Measurements from ENCODE around the gene CCDC73. TPM values are rescaled to one million over a fixed set of nuclear protein-coding genes. Genes with fewer than 3 reads are reported as not detected.

CCDC73 gene
- total and polyA plus RNA-seq, 3 experiments from 2014 or later = not detected

DNA sequence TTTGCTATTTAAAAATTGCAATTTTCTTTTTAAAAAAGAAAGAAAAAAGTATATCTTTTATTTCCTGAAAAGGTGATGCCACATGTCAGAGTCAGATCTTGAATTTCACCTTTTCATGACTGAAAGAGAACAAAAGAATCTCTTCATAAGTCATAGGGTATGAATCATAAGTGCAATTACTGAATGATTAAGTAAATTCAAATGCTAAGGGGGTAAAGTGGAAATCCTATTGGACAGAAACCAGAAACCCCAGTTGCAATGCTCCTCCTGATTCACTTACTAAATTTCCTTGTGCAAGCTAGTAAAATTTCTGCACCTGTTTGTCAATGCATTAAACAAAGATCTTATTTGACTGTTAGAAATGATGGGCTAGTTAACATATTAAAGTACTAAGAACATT is 27.1 kb upstream of the CCDC73 start:
- H3K4me3 ChIP-seq (ENCODE audit: low read length) = no peak overlapping the region
- Mint-ChIP-seq H3K27ac (no peak overlapping the region), H3K27me3 (peaks cover 2 to 3% of the 10 kb centered on the region in 2 donors), H3K9me3 (peaks cover 0 to 4% (median 0%) of the 10 kb centered on the region in 5 donors), H3K4me3 (no peak overlapping the region), H3K4me1 (peaks cover 0 to 4% (median 3%) of the 10 kb centered on the region in 3 donors), H3K36me3 (peaks cover 0 to 9% (median 0%) of the 10 kb centered on the region in 3 donors)
- H3K9me3 ChIP-seq (ENCODE audit: low read length) = no peaks in the 10 kb centered on the region
- H3K4me1 ChIP-seq (ENCODE audit: insufficient read depth, low read length) = no peaks in the 10 kb centered on the region
- no peak for DNase-seq
- H3K27ac ChIP-seq (ENCODE audit: low read depth, low read length) = no peak overlapping the region
- ChIA-PET CTCF (no interaction called here), POLR2A (no interaction called here)
- H3K27me3 ChIP-seq (ENCODE audit: insufficient read depth, low read length, poor library complexity, severe bottlenecking) = no peaks in the 10 kb centered on the region
- no peaks in the 10 kb centered on the region for H3K36me3 ChIP-seq (ENCODE audit: insufficient read depth, low read length)

GRCh38 chr11:32820497-32820896 is 26.0 kb upstream of the CCDC73 start:
- DNase-seq = no peak
- Mint-ChIP-seq H3K4me1 (peaks cover 0 to 4% (median 3%) of the 10 kb centered on the region in 3 donors), H3K27ac (no peak overlapping the region), H3K27me3 (peaks cover 2 to 3% of the 10 kb centered on the region in 2 donors), H3K4me3 (no peak overlapping the region), H3K9me3 (peaks cover 0 to 4% (median 0%) of the 10 kb centered on the region in 5 donors), H3K36me3 (peaks cover 0 to 9% (median 0%) of the 10 kb centered on the region in 3 donors)
- ChIA-PET CTCF (no interaction called here), POLR2A (no interaction called here)
- Histone ChIP-seq H3K9me3 (ENCODE audit: low read length) (no peaks in the 10 kb centered on the region), H3K36me3 (ENCODE audit: insufficient read depth, low read length) (no peaks in the 10 kb centered on the region), H3K4me3 (ENCODE audit: low read length) (no peak overlapping the region), H3K27ac (ENCODE audit: low read depth, low read length) (no peak overlapping the region), H3K4me1 (ENCODE audit: insufficient read depth, low read length) (no peaks in the 10 kb centered on the region), H3K27me3 (ENCODE audit: insufficient read depth, low read length, poor library complexity, severe bottlenecking) (no peaks in the 10 kb centered on the region)

DNA sequence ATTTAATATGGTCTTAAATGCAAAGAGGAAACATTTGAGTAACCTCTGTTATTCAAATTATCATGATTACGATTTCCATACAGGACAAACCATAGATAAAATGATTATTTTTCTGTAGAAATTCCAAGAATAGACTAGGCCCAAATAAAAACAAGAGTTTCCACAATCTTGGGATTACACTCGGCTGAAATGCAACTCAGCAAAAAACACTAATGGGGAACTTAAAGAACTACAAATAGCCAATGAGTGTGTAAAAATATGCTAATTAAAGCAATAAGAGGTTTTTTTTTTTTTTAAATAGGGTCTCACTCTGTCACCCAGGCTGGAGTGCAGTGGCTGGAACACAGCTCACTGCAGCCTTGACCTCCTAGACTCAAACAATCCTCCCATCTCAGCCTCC is 24.7 kb upstream of the CCDC73 start:
- ChIA-PET CTCF (no interaction called here), POLR2A (no interaction called here)
- Histone ChIP-seq H3K27ac (ENCODE audit: low read depth, low read length) (no peak overlapping the region), H3K9me3 (ENCODE audit: low read length) (no peaks in the 10 kb centered on the region), H3K36me3 (ENCODE audit: insufficient read depth, low read length) (no peaks in the 10 kb centered on the region), H3K4me3 (ENCODE audit: low read length) (no peak overlapping the region), H3K27me3 (ENCODE audit: insufficient read depth, low read length, poor library complexity, severe bottlenecking) (no peaks in the 10 kb centered on the region), H3K4me1 (ENCODE audit: insufficient read depth, low read length) (no peaks in the 10 kb centered on the region)
- DNase-seq = no peak
- peaks cover 0 to 4% (median 0%) of the 10 kb centered on the region in 5 donors for H3K9me3 Mint-ChIP-seq
- H3K36me3 Mint-ChIP-seq = peaks cover 0 to 9% (median 0%) of the 10 kb centered on the region in 3 donors
- H3K4me3 Mint-ChIP-seq = no peak overlapping the region
- H3K4me1 Mint-ChIP-seq = peaks cover 0 to 4% (median 3%) of the 10 kb centered on the region in 3 donors
- no peak overlapping the region for H3K27ac Mint-ChIP-seq
- peaks cover 2 to 3% of the 10 kb centered on the region in 2 donors for H3K27me3 Mint-ChIP-seq

- Histone ChIP-seq H3K9me3 (ENCODE audit: low read length) (no peaks in the 10 kb centered on the region), H3K27ac (ENCODE audit: low read depth, low read length) (no peak overlapping the region), H3K27me3 (ENCODE audit: insufficient read depth, low read length, poor library complexity, severe bottlenecking) (no peaks in the 10 kb centered on the region), H3K36me3 (ENCODE audit: insufficient read depth, low read length) (no peaks in the 10 kb centered on the region), H3K4me1 (ENCODE audit: insufficient read depth, low read length) (no peaks in the 10 kb centered on the region), H3K4me3 (ENCODE audit: low read length) (no peak overlapping the region)
- Mint-ChIP-seq H3K9me3 (no peaks in the 10 kb centered on the region), H3K4me3 (no peak overlapping the region), H3K27me3 (peaks cover 0 to 3% of the 10 kb centered on the region in 2 donors), H3K27ac (no peak overlapping the region), H3K36me3 (peaks cover 0 to 5% (median 0%) of the 10 kb centered on the region in 3 donors), H3K4me1 (peaks cover 0 to 4% (median 3%) of the 10 kb centered on the region in 3 donors)
- ChIA-PET CTCF (no interaction called here), POLR2A (no interaction called here)
- no peak for DNase-seq
Observed at GRCh38 chr11:32817852-32818183, 23.4 kb upstream of the CCDC73 start.

GRCh38 chr11:32817181-32817851 is 22.9 kb upstream of the CCDC73 start:
- Histone ChIP-seq H3K9me3 (ENCODE audit: low read length) (no peaks in the 10 kb centered on the region), H3K4me1 (ENCODE audit: insufficient read depth, low read length) (no peaks in the 10 kb centered on the region), H3K36me3 (ENCODE audit: insufficient read depth, low read length) (no peaks in the 10 kb centered on the region), H3K4me3 (ENCODE audit: low read length) (no peak overlapping the region), H3K27ac (ENCODE audit: low read depth, low read length) (no peak overlapping the region), H3K27me3 (ENCODE audit: insufficient read depth, low read length, poor library complexity, severe bottlenecking) (no peaks in the 10 kb centered on the region)
- Mint-ChIP-seq H3K9me3 (no peaks in the 10 kb centered on the region), H3K27me3 (peaks cover 0 to 3% of the 10 kb centered on the region in 2 donors), H3K27ac (no peak overlapping the region), H3K36me3 (no peaks in the 10 kb centered on the region), H3K4me3 (no peak overlapping the region), H3K4me1 (peaks cover 0 to 4% (median 3%) of the 10 kb centered on the region in 3 donors)
- CTCF ChIA-PET = no interaction called here
- no peak for DNase-seq
- POLR2A ChIA-PET = no interaction called here

DNA sequence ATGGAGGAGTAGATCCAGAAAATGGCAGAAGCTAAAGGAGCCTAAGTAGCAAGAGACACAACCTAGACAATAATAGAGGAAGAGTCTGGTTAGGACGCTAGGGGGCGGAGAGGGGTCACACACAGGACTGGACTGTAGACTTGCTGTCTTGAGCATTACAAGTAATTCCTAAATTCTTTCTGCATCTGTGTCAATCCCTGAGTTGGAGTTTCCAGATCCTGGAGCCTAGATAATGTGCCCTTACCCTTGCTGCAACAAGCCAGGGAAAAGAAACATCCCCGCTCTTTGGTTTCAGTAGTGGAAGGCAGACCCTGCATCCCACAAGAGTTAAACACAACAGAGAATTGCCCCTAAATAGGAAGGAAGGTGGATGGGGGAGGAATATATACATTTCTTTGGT is 14.9 kb upstream of the CCDC73 start:
- Histone ChIP-seq H3K27me3 (ENCODE audit: insufficient read depth, low read length, poor library complexity, severe bottlenecking) (no peaks in the 10 kb centered on the region), H3K36me3 (ENCODE audit: insufficient read depth, low read length) (no peaks in the 10 kb centered on the region), H3K27ac (ENCODE audit: low read depth, low read length) (no peak overlapping the region), H3K9me3 (ENCODE audit: low read length) (no peaks in the 10 kb centered on the region), H3K4me3 (ENCODE audit: low read length) (no peak overlapping the region), H3K4me1 (ENCODE audit: insufficient read depth, low read length) (no peaks in the 10 kb centered on the region)
- CTCF ChIA-PET = no interaction called here
- no peaks in the 10 kb centered on the region for H3K4me1 Mint-ChIP-seq
- H3K4me3 Mint-ChIP-seq = no peak overlapping the region
- H3K27me3 Mint-ChIP-seq = no peaks in the 10 kb centered on the region
- POLR2A ChIA-PET = no interaction called here
- peak in 2 of 5 donors; percentile 5 to 15 for DNase-seq
- no peak overlapping the region for H3K27ac Mint-ChIP-seq
- H3K36me3 Mint-ChIP-seq = no peaks in the 10 kb centered on the region
- no peaks in the 10 kb centered on the region for H3K9me3 Mint-ChIP-seq

DNA sequence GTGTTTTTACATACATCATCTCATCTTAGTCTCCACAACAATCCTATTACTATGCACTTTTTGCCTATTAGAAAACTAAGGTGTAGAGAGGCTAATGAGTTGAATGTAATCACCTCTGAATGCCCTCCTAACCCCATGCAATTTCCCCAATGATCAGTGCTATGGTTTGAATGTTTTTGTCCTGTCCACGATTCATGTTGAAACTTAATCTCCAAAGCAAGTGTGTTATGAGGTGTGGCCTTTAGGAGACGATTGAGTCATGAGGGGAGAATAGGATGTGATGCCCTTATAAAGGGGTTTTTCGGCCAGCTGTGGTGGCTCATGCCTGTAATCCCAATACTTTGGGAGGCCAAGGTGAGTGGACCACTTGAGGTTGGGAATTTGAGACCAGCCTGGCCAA is 2.0 kb upstream of the CCDC73 start:
- Mint-ChIP-seq H3K9me3 (no peaks in the 10 kb centered on the region), H3K4me3 (no peak overlapping the region), H3K36me3 (no peaks in the 10 kb centered on the region), H3K27me3 (peaks cover 8 to 13% of the 10 kb centered on the region in 2 donors), H3K4me1 (peaks cover 4 to 11% (median 9%) of the 10 kb centered on the region in 3 donors), H3K27ac (no peak overlapping the region)
- Histone ChIP-seq H3K27ac (ENCODE audit: low read depth, low read length) (no peak overlapping the region), H3K4me1 (ENCODE audit: insufficient read depth, low read length) (peaks cover 3% of the 10 kb centered on the region), H3K9me3 (ENCODE audit: low read length) (no peaks in the 10 kb centered on the region), H3K36me3 (ENCODE audit: insufficient read depth, low read length) (no peaks in the 10 kb centered on the region), H3K4me3 (ENCODE audit: low read length) (no peak overlapping the region), H3K27me3 (ENCODE audit: insufficient read depth, low read length, poor library complexity, severe bottlenecking) (no peaks in the 10 kb centered on the region)
- CTCF ChIA-PET = interaction anchor here (0.8 kb wide), 1 partner anchor 463 kb away, joined by 3 read pairs; no protein-coding TSS in a partner anchor
- no peak for DNase-seq
- POLR2A ChIA-PET = no interaction called here

GRCh38 chr11:32792948-32793475 is 1.4 kb downstream of the CCDC73 start:
- ChIA-PET CTCF (interaction anchor here (0.7 to 1.4 kb wide), 3 partner anchors 13 to 472 kb away, joined by 7 to 8 read pairs (median 8); no protein-coding TSS in a partner anchor), POLR2A (no interaction called here)
- Histone ChIP-seq H3K36me3 (ENCODE audit: insufficient read depth, low read length) (no peaks in the 10 kb centered on the region), H3K27me3 (ENCODE audit: insufficient read depth, low read length, poor library complexity, severe bottlenecking) (no peaks in the 10 kb centered on the region), H3K27ac (ENCODE audit: low read depth, low read length) (no peak overlapping the region), H3K9me3 (ENCODE audit: low read length) (no peaks in the 10 kb centered on the region), H3K4me3 (ENCODE audit: low read length) (no peak overlapping the region), H3K4me1 (ENCODE audit: insufficient read depth, low read length) (peaks cover 3% of the 10 kb centered on the region)
- no peaks in the 10 kb centered on the region for H3K9me3 Mint-ChIP-seq
- H3K27me3 Mint-ChIP-seq = peaks cover 13 to 16% of the 10 kb centered on the region in 2 donors
- no peaks in the 10 kb centered on the region for H3K36me3 Mint-ChIP-seq
- H3K27ac Mint-ChIP-seq = no peak overlapping the region
- H3K4me1 Mint-ChIP-seq = peaks cover 4 to 11% (median 9%) of the 10 kb centered on the region in 3 donors
- peak; percentile 27 to 53 (median 44) for DNase-seq
- H3K4me3 Mint-ChIP-seq = peak overlapping the region in 6 of 7 donors; percentile 50 to 72 (median 54)

Measured in CD8-positive, alpha-beta memory T cell (primary cell).